H9 (cell line): ENCODE measurements around the gene TXNRD1. TPM values are rescaled to one million over a fixed set of nuclear protein-coding genes. Genes with fewer than 3 reads are reported as not detected.

Source experiments
- DNase-seq: peaks from one replicate; pipeline ENCODE4 v3.0.0-alpha.2; 2017
- H2AFZ ChIP-seq: one replicate; pipeline ENCODE4 v1.6.1; 2013; ENCODE audit warnings: mild to moderate bottlenecking, low read length, control low read depth, moderate library complexity
- H2AK5ac ChIP-seq: 2 replicates; pipeline ENCODE4 v1.6.1; 2013; ENCODE audit warnings: low read length, control low read depth, mixed read lengths; ENCODE audit not compliant: insufficient read length
- H2BK120ac ChIP-seq: one replicate; pipeline ENCODE4 v1.6.1; 2013; ENCODE audit warnings: low read depth, mild to moderate bottlenecking, low read length, control low read depth, inconsistent platforms; ENCODE audit not compliant: poor library complexity, severe bottlenecking
- H2BK12ac ChIP-seq: 2 replicates; pipeline ENCODE4 v1.6.1; 2013; ENCODE audit warnings: low read length, control low read depth, mixed read lengths, low read depth; ENCODE audit not compliant: insufficient read length
- H2BK15ac ChIP-seq: 2 replicates; pipeline ENCODE4 v1.6.1; 2013; ENCODE audit warnings: low read depth, low read length, control low read depth
- H2BK20ac ChIP-seq: one replicate; pipeline ENCODE4 v1.6.1; 2013; ENCODE audit warnings: low read depth, mild to moderate bottlenecking, low read length, control low read depth, inconsistent platforms; ENCODE audit not compliant: poor library complexity, severe bottlenecking
- H2BK5ac ChIP-seq: 2 replicates; pipeline ENCODE4 v1.6.1; 2013; ENCODE audit warnings: low read length, control low read depth, mixed read lengths; ENCODE audit not compliant: insufficient read length
- H3K14ac ChIP-seq: 2 replicates; pipeline ENCODE4 v1.6.1; 2013; ENCODE audit warnings: low read length, control low read depth; ENCODE audit not compliant: insufficient read depth
- H3K18ac ChIP-seq: 2 replicates; pipeline ENCODE4 v1.6.1; 2013; ENCODE audit warnings: low read depth, mild to moderate bottlenecking, mixed read lengths, low read length, control low read depth; ENCODE audit not compliant: insufficient read length
- H3K23ac ChIP-seq: 2 replicates; pipeline ENCODE4 v1.6.1; 2013; ENCODE audit warnings: low read length, control low read depth, mixed read lengths, low read depth; ENCODE audit not compliant: insufficient read length
- H3K23me2 ChIP-seq: 2 replicates; pipeline ENCODE4 v1.6.1; 2013; ENCODE audit warnings: low read depth, mild to moderate bottlenecking, mixed read lengths, low read length, control low read depth; ENCODE audit not compliant: insufficient read length, poor library complexity, severe bottlenecking
- H3K27ac ChIP-seq: 2 replicates; pipeline ENCODE4 v1.5.1; 2013; ENCODE audit warnings: low read length, control low read depth, mixed read lengths, low read depth; ENCODE audit not compliant: insufficient read length
- H3K27me3 ChIP-seq: 2 replicates; pipeline ENCODE4 v1.6.1; 2013; ENCODE audit warnings: low read length, control low read depth, inconsistent platforms; ENCODE audit not compliant: insufficient read depth
- H3K4ac ChIP-seq: 2 replicates; pipeline ENCODE4 v1.6.1; 2013; ENCODE audit warnings: low read depth, mild to moderate bottlenecking, control low read depth, inconsistent platforms, low read length, moderate library complexity
- H3K4me1 ChIP-seq: 2 replicates; pipeline ENCODE4 v1.6.1; 2013; ENCODE audit warnings: low read length, control low read depth, inconsistent platforms; ENCODE audit not compliant: insufficient read depth
- H3K4me2 ChIP-seq: 2 replicates; pipeline ENCODE4 v1.6.1; 2013; ENCODE audit warnings: low read length, control low read depth, mixed read lengths; ENCODE audit not compliant: insufficient read length, insufficient read depth
- H3K56ac ChIP-seq: 2 replicates; pipeline ENCODE4 v1.6.1; 2013; ENCODE audit warnings: low read depth, mild to moderate bottlenecking, mixed read lengths, low read length, control low read depth; ENCODE audit not compliant: insufficient read length
- H3K79me1 ChIP-seq: 2 replicates; pipeline ENCODE4 v1.6.1; 2013; ENCODE audit warnings: low read depth, mild to moderate bottlenecking, moderate library complexity, low read length, control low read depth, inconsistent platforms; ENCODE audit not compliant: insufficient read depth, poor library complexity, severe bottlenecking
- H3K79me2 ChIP-seq: 2 replicates; pipeline ENCODE4 v1.6.1; 2013; ENCODE audit warnings: low read length, control low read depth, inconsistent platforms; ENCODE audit not compliant: insufficient read depth
- H3K9ac ChIP-seq: 2 replicates; pipeline ENCODE4 v1.6.1; 2013; ENCODE audit warnings: low read length, control low read depth, mixed read lengths; ENCODE audit not compliant: insufficient read length; ENCODE audit errors: extremely low read depth
- H3K9me3 ChIP-seq: one replicate; pipeline ENCODE4 v1.6.1; 2013; ENCODE audit warnings: low read depth, low read length, inconsistent platforms; ENCODE audit not compliant: control insufficient read depth
- H3T11ph ChIP-seq: one replicate; pipeline ENCODE4 v1.6.1; 2013; ENCODE audit warnings: mild to moderate bottlenecking, low read length, control low read depth, inconsistent platforms
- H4K20me1 ChIP-seq: one replicate; pipeline ENCODE4 v1.6.1; 2013; ENCODE audit not compliant: control insufficient read depth, insufficient read length, insufficient read depth
- H4K5ac ChIP-seq: 2 replicates; pipeline ENCODE4 v1.6.1; 2013; ENCODE audit warnings: low read depth, mild to moderate bottlenecking, mixed read lengths, low read length, control low read depth; ENCODE audit not compliant: insufficient read length
- H4K8ac ChIP-seq: replicated peaks from 2 replicates; pipeline ENCODE4 v1.6.1; 2013; ENCODE audit warnings: low read length, control low read depth, mixed read lengths, low read depth; ENCODE audit not compliant: insufficient read length
- H4K91ac ChIP-seq: 2 replicates; pipeline ENCODE4 v1.6.1; 2013; ENCODE audit warnings: low read depth, mild to moderate bottlenecking, moderate library complexity, mixed read lengths, low read length, control low read depth; ENCODE audit not compliant: insufficient read length
- H3K27ac Mint-ChIP-seq, 3 experiments: 2 replicates in 2 of 3; 3 replicates in 1 of 3; pipeline ENCODE4 v1.8.0; 2020 to 2021; ENCODE audit warnings: mixed read lengths in 3 of 3, mild to moderate bottlenecking in 1 of 3, moderate library complexity in 1 of 3
- H3K27me3 Mint-ChIP-seq: 2 replicates; pipeline ENCODE4 v1.8.0; 2021; ENCODE audit warnings: low read depth, mild to moderate bottlenecking, moderate library complexity, mixed read lengths
- H3K36me3 Mint-ChIP-seq, 3 experiments: 2 replicates in 2 of 3; 3 replicates in 1 of 3; pipeline ENCODE4 v1.8.0; 2020 to 2021; ENCODE audit warnings: low read depth in 3 of 3, mixed read lengths in 3 of 3; ENCODE audit not compliant: insufficient read depth in 1 of 3
- H3K4me1 Mint-ChIP-seq, 2 experiments: 2 replicates each; pipeline ENCODE4 v1.8.0; 2020; ENCODE audit warnings: mixed read lengths in 2 of 2
- H3K4me3 Mint-ChIP-seq, 2 experiments: 2 replicates in 1 of 2; 3 replicates in 1 of 2; pipeline ENCODE4 v1.8.0; 2020 to 2021; ENCODE audit warnings: mild to moderate bottlenecking in 2 of 2, mixed read lengths in 2 of 2, moderate library complexity in 1 of 2
- H3K9me3 Mint-ChIP-seq, 2 experiments: 2 replicates in 1 of 2; 3 replicates in 1 of 2; pipeline ENCODE4 v1.8.0; 2020; ENCODE audit warnings: mild to moderate bottlenecking in 2 of 2, mixed read lengths in 2 of 2, moderate library complexity in 1 of 2
- WGBS: extraction: QIAGEN DNeasy Blood & Tissue Kit; methylation state at CpG from one replicate; pipeline ENCODE4 v1.1.7; 2013; ENCODE audit warnings: missing lambda C conversion rate, low lambda C conversion rate, mixed read lengths; ENCODE audit not compliant: insufficient read length; ENCODE audit errors: extremely low coverage; 5-methylcytosine and 5-hydroxymethylcytosine counted together
- total RNA-seq: library from RNA; stranded (reverse); gene quantifications from 2 replicates; pipeline ENCODE4 v1.2.1, GENCODE V29; 2021
- TF ChIP-seq, protein P1 (sequence below): fragments of 200-600 bp; sonication (generic); conservative IDR thresholded peaks from 3 replicates; pipeline ENCODE4 v1.8.0; 2021; ENCODE audit warnings: antibody characterized with exemption, mild to moderate bottlenecking

The TXNRD1 gene
- total RNA-seq, 1 experiment from 2014 or later: 100 TPM

DNA sequence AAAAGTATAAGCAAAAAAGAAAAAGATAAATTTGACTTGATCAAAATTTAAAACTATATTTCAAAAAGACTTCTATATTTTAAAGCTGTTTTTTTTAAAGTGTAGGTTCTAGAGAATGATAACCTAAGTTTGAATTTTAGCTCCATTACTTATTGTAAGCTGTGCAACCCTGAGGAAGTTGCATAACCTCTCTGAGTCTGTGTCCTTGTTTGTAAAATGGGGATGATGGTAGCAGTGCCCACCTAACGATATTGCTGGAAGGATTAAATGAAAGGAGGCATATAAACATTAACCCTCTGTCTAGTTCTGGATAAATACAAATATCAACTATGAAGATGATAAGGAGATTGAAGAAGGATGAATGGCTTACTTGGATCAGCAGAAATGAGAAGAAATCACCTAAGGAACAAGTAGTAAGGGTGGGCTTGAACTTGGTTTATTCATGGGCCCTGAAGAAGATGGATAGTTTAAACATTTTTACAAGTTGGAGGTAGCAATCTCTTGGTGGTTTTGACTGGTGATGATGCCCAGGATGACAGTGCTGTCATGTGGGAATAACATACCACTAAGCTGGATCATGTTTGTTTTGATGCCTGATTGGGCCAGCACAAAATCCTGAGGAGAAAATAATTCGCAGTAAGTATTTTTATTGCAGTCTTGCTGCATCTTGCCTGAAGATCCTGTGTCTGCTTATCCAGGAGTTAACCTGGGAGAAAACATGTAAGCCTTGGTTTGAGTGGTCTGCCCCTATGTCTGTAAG is 35.0 kb downstream of the TXNRD1 start:
- Histone ChIP-seq H3K23me2 (no peaks in the 10 kb centered on the region), H3K79me2 (no peaks in the 10 kb centered on the region), H3K23ac (no peak overlapping the region), H2BK120ac (no peak overlapping the region), H2AFZ (no peak overlapping the region), H4K8ac (no peak overlapping the region), H3K56ac (no peak overlapping the region), H2BK20ac (no peak overlapping the region), H3T11ph (no peak overlapping the region), H4K20me1 (no peaks in the 10 kb centered on the region), H3K4me2 (no peak overlapping the region), H3K79me1 (no peaks in the 10 kb centered on the region), H4K91ac (no peak overlapping the region), H3K14ac (no peak overlapping the region), H2BK15ac (no peak overlapping the region), H3K27ac (no peak overlapping the region), H2BK12ac (no peak overlapping the region), H3K18ac (no peak overlapping the region), H3K27me3 (no peaks in the 10 kb centered on the region), H3K4ac (no peak overlapping the region), H4K5ac (no peak overlapping the region), H3K9me3 (no peaks in the 10 kb centered on the region), H2BK5ac (no peak overlapping the region), H3K9ac (no peak overlapping the region), H2AK5ac (no peak overlapping the region), H3K4me1 (no peaks in the 10 kb centered on the region; the same call in 1 of the 2 replicates)
- no peaks in the 10 kb centered on the region for H3K36me3 Mint-ChIP-seq
- WGBS: no CpG with 5 or more reads among the region's 2 CpGs
- H3K27ac Mint-ChIP-seq: no peak overlapping the region
- H3K4me3 Mint-ChIP-seq: no peak overlapping the region
- H3K9me3 Mint-ChIP-seq: no peaks in the 10 kb centered on the region; a peak in 1 of 5 replicates
- peaks cover 9 to 13% of the 10 kb centered on the region in 2 experiments for H3K4me1 Mint-ChIP-seq
- TF ChIP-seq, protein P1, sequence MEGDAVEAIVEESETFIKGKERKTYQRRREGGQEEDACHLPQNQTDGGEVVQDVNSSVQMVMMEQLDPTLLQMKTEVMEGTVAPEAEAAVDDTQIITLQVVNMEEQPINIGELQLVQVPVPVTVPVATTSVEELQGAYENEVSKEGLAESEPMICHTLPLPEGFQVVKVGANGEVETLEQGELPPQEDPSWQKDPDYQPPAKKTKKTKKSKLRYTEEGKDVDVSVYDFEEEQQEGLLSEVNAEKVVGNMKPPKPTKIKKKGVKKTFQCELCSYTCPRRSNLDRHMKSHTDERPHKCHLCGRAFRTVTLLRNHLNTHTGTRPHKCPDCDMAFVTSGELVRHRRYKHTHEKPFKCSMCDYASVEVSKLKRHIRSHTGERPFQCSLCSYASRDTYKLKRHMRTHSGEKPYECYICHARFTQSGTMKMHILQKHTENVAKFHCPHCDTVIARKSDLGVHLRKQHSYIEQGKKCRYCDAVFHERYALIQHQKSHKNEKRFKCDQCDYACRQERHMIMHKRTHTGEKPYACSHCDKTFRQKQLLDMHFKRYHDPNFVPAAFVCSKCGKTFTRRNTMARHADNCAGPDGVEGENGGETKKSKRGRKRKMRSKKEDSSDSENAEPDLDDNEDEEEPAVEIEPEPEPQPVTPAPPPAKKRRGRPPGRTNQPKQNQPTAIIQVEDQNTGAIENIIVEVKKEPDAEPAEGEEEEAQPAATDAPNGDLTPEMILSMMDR: no peak
- no peak for DNase-seq
- H3K27me3 Mint-ChIP-seq: peaks cover 26% of the 10 kb centered on the region
